ENCODE data around the gene EFNA2. TPM values are rescaled to one million over a fixed set of nuclear protein-coding genes. Genes with fewer than 3 reads are reported as not detected.

The EFNA2 gene
- polyA plus RNA-seq, 1 of the 3 experiments (the other 2 are of a cell fraction): 1.1 TPM

DNA sequence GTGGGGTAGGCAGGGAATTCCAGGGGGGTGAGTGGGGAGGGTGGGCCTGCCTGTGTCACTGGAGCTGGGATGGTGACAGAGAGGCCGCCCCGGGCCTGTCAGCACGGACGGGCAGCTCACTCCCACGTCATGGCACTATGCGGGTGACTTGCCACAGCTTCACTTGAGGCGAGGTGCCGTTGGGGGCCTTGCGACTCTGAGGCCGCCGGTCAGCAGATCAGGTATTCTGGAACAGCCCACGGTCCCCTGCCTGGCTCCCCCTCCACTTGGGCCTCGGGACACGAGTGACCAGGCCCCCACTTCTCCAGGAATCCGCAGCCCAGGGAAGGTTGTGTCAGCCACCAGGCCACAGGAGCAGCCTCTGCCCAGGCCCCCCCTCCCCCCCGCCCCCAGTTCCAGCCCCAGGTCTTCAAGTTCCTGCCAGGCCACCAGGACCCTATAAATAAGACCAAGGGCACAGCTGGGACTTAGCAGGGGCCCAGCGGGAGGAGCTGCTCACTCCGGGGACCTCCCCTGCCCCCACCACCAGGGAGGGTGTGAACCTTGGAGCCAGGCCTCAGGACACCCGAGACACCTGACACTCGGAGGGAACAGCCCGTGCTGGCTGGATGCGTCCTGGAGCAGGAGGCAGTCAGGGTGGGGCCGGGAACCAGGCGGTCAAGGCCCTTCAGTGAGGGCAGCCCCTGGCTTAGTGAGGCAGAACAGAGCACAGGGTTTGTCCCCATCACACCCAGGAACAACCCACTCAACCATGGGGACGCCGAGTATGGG lies 40.0 kb upstream of the EFNA2 start:
- no peaks in the 10 kb centered on the region for H3K9me2 ChIP-seq
- H3K4me3 ChIP-seq (ENCODE audit: low read depth in 2 of 2, low read length in 1 of 2): no peak overlapping the region
- H2AFZ ChIP-seq (ENCODE audit: low read depth): no peak overlapping the region
- 94% methylated on average over 7 of the region's 26 CpGs for WGBS (ENCODE audit: low lambda C conversion rate)
- no peak for DNase-seq
- H3K9me3 ChIP-seq: no peaks in the 10 kb centered on the region
- H3F3A ChIP-seq (replicated peaks; ENCODE audit: insufficient read depth): peaks cover 31% of the 10 kb centered on the region
- POLR2A ChIA-PET: interaction anchor here (1.1 to 2.9 kb wide), 3 partner anchors 20 to 24 kb away, joined by 6 to 110 read pairs (median 32); partner anchors contain the start of gene CIRBP
- H3K36me3 ChIP-seq (replicated peaks in 1 of 2; ENCODE audit: control insufficient read depth in 1 of 2, insufficient read depth in 2 of 2, low read length in 1 of 2): no peaks in the 10 kb centered on the region
- no peak overlapping the region for H3K4me2 ChIP-seq
- H4K20me1 ChIP-seq (ENCODE audit: insufficient read depth): peaks cover 9% of the 10 kb centered on the region; the same call in 1 of the 2 replicates
- TF ChIP-seq REST (IDR thresholded peaks at IDR 0.05; ENCODE audit: low read depth, low read length) (no peak), FOXJ3 (CRISPR knock-in tag; IDR thresholded peaks at IDR 0.05) (no peak), POLR2AphosphoS5 (IDR thresholded peaks at IDR 0.05; ENCODE audit: low read depth, low read length) (no peak), SMC3 (IDR thresholded peaks at IDR 0.05; ENCODE audit: low read depth, low read length) (no peak), YY1 (IDR thresholded peaks at IDR 0.05; ENCODE audit: low read depth) (no peak), TEAD4 (IDR thresholded peaks at IDR 0.05; ENCODE audit: borderline replicate concordance, insufficient read depth) (no peak), MAX (IDR thresholded peaks at IDR 0.05; ENCODE audit: low read depth) (no peak), GATA2 (CRISPR knock-in tag; IDR thresholded peaks at IDR 0.05) (no peak), ZBTB33 (IDR thresholded peaks at IDR 0.05; ENCODE audit: borderline replicate concordance, low read depth) (no peak), NFIC (IDR thresholded peaks at IDR 0.05; ENCODE audit: borderline replicate concordance) (no peak), SIN3A (IDR thresholded peaks at IDR 0.05; ENCODE audit: borderline replicate concordance, low read depth, low read length) (no peak), EP300 (IDR thresholded peaks at IDR 0.05; ENCODE audit: borderline replicate concordance in 1 of 2, low read depth in 1 of 2, low read length in 1 of 2) (no peak), CHD2 (IDR thresholded peaks at IDR 0.05; ENCODE audit: low read length, partially characterized antibody) (no peak), MXI1 (IDR thresholded peaks at IDR 0.05; ENCODE audit: low read depth, low read length) (no peak), CTCF (IDR thresholded peaks at IDR 0.05) (no peak), GABPA (IDR thresholded peaks at IDR 0.05; ENCODE audit: low read depth) (no peak)
- TF ChIP-seq, protein P1, sequence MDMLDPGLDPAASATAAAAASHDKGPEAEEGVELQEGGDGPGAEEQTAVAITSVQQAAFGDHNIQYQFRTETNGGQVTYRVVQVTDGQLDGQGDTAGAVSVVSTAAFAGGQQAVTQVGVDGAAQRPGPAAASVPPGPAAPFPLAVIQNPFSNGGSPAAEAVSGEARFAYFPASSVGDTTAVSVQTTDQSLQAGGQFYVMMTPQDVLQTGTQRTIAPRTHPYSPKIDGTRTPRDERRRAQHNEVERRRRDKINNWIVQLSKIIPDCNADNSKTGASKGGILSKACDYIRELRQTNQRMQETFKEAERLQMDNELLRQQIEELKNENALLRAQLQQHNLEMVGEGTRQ (IDR thresholded peaks at IDR 0.05; ENCODE audit: borderline replicate concordance, low read depth, low read length): no peak
- TF ChIP-seq, protein P2, sequence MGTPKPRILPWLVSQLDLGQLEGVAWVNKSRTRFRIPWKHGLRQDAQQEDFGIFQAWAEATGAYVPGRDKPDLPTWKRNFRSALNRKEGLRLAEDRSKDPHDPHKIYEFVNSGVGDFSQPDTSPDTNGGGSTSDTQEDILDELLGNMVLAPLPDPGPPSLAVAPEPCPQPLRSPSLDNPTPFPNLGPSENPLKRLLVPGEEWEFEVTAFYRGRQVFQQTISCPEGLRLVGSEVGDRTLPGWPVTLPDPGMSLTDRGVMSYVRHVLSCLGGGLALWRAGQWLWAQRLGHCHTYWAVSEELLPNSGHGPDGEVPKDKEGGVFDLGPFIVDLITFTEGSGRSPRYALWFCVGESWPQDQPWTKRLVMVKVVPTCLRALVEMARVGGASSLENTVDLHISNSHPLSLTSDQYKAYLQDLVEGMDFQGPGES (IDR thresholded peaks at IDR 0.05; ENCODE audit: low read depth, low read length): no peak
- H3K9ac ChIP-seq: no peak overlapping the region
- no peak overlapping the region; a peak in 2 of 4 replicates for H3K27ac ChIP-seq (ENCODE audit: low read depth in 2 of 2, low read length in 1 of 2)
- CTCF ChIA-PET: interaction anchor here (1.6 to 9.7 kb wide), 5 partner anchors 15 to 42 kb away, joined by 5 to 594 read pairs (median 44); partner anchors contain the start of genes CIRBP and FAM174C
- H3K79me2 ChIP-seq (ENCODE audit: insufficient read depth): peaks cover 50% of the 10 kb centered on the region
- H3K27me3 ChIP-seq (ENCODE audit: insufficient read depth): no peaks in the 10 kb centered on the region
- peaks cover 17 to 43% of the 10 kb centered on the region in 2 experiments; a peak in 3 of 4 replicates for H3K4me1 ChIP-seq (ENCODE audit: control insufficient read depth in 1 of 2, insufficient read depth in 2 of 2, low read depth in 1 of 2, low read length in 1 of 2)

Measured in SK-N-SH (cell line).